HG02970 (cell line): Measurements from ENCODE around the gene TTLL11.

Experiments used
- ATAC-seq: cut with Tn5 transposase; IDR thresholded peaks from one replicate; pipeline ENCODE4 v1.9.1; 2021; ENCODE audit warnings: mild to moderate bottlenecking, moderate library complexity, moderate number of reproducible peaks; ENCODE audit not compliant: unreplicated experiment, low FRiP score

Gene TTLL11

GRCh38 chr9:122053567-122054350 lies 39.3 kb downstream of the TTLL11 start:
- no peak for ATAC-seq

GRCh38 chr9:122053064-122053463 lies 40.0 kb downstream of the TTLL11 start:
- ATAC-seq: no peak

- ATAC-seq: no peak
These were observed 41.5 kb downstream of the TTLL11 start for GRCh38 chr9:122051351-122052321.

- ATAC-seq: no peak
These were observed 42.9 kb downstream of the TTLL11 start for GRCh38 chr9:122050167-122050566.

- no peak for ATAC-seq
These were observed 51.1 kb downstream of the TTLL11 start for GRCh38 chr9:122042056-122042455.

- ATAC-seq: no peak
These were observed 52.4 kb downstream of the TTLL11 start for GRCh38 chr9:122040561-122041242.

- ATAC-seq: no peak
These were observed 53.9 kb downstream of the TTLL11 start for GRCh38 chr9:122039234-122039633.

- ATAC-seq: no peak
These were observed 56.1 kb downstream of the TTLL11 start for GRCh38 chr9:122036988-122037387.

GRCh38 chr9:122036408-122036807 lies 56.7 kb downstream of the TTLL11 start:
- no peak for ATAC-seq

- ATAC-seq: no peak
These were observed 59.2 kb downstream of the TTLL11 start for GRCh38 chr9:122033775-122034373.

- ATAC-seq: no peak
These were observed 60.8 kb downstream of the TTLL11 start for GRCh38 chr9:122032346-122032745.

GRCh38 chr9:122031776-122032175 lies 61.3 kb downstream of the TTLL11 start:
- no peak for ATAC-seq

- ATAC-seq: no peak
These were observed 62.0 kb downstream of the TTLL11 start for GRCh38 chr9:122031157-122031556.

GRCh38 chr9:122030357-122030756 lies 62.8 kb downstream of the TTLL11 start:
- ATAC-seq: no peak

- no peak for ATAC-seq
These were observed 63.2 kb downstream of the TTLL11 start for GRCh38 chr9:122029898-122030297.

GRCh38 chr9:122028089-122028488 lies 65.0 kb downstream of the TTLL11 start:
- ATAC-seq: no peak

GRCh38 chr9:122020398-122020797 lies 72.7 kb downstream of the TTLL11 start:
- no peak for ATAC-seq

- ATAC-seq: no peak
These were observed 76.4 kb downstream of the TTLL11 start for GRCh38 chr9:122016744-122017143.

GRCh38 chr9:122016309-122016708 lies 76.8 kb downstream of the TTLL11 start:
- no peak for ATAC-seq

- no peak for ATAC-seq
These were observed 77.8 kb downstream of the TTLL11 start for GRCh38 chr9:122015170-122015821.
